HG03280 (cell line): ENCODE data around the gene HOXB3.
A peak's percentile ranks its signal among the peaks of the same experiment; 100 is the strongest.

ENCODE experiments used
- ATAC-seq: cut with Tn5 transposase; IDR thresholded peaks from one replicate; pipeline ENCODE4 v1.9.1; 2021; ENCODE audit warnings: mild to moderate bottlenecking, moderate library complexity; ENCODE audit not compliant: unreplicated experiment

HOXB3 gene

DNA sequence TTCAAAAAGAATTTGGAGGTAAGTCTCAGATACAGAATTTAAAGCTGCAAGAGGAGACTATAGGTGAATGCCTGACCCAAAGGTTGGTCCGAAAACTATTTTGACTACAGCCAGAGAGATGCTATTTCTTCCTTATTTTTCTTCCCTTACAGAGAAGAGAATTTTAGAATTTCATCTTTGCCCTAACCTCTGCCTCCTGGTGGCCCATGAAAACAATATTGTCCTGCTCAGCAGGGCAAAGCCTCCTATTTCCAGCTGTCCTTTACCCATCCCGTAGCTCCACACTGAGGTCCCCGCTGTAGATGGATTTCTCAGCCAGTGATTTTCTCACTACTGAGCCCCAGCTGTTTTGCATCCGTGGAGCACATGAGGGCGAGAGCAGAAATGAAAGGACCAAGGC lies 83.8 kb downstream of the HOXB3 start:
- ATAC-seq = no peak

DNA sequence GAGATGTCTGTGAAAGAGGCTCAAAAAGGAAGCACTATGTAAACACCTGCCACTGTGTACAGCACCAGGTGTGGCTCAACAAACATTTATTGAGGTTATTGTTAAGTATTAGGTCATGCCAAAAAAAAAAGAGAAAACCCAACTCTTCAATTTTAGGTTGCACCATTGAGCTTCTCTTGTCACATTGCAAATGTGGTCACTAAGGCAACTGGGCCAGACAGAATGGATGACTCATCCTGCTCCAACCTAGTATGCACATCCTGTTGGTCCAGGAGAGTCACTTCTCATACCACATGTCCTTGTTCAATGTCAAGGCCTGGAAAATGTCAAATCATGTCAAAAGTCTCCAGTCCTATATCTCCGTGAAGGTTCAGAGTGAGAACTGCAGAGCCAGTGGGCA lies 84.3 kb downstream of the HOXB3 start:
- ATAC-seq = peak; percentile 85

DNA sequence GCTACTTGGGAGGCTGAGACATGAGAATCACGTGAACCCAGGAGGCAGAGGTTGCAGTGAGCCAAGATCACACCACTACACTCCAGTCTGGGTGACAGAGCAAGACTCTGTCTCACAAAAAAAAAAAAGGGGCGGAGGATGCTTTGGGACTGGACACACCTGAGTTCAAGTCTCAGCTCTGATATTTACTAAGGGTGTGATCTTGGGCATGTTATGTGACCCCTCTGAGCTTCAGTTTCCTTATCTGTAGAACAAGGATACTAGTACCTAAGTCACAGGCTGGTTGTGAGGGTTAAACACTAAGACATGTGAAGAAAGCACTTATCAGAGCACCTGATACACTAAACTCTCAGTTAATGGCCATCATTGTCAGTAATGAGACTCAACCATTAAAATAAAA lies 85.1 kb downstream of the HOXB3 start:
- ATAC-seq = no peak

DNA sequence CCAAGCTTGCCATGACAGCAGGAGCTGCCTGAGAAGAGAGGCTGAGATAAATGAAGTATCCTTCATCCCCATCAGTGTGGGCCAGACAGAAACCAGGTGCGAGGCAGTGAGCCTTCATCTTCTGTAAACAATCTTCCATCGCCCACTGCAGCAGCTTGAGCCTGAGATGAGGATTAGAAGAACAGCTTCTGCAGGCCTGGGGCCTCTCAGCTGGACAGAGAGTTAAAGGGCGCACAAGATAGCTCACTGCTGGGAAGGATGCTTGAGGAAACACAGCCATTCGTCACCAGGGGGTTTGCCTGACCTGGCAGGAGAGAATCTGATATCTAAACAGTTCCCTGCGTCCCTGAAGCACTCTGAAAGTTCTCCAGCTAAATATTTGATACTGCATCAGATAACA lies 86.3 kb downstream of the HOXB3 start:
- ATAC-seq = no peak

DNA sequence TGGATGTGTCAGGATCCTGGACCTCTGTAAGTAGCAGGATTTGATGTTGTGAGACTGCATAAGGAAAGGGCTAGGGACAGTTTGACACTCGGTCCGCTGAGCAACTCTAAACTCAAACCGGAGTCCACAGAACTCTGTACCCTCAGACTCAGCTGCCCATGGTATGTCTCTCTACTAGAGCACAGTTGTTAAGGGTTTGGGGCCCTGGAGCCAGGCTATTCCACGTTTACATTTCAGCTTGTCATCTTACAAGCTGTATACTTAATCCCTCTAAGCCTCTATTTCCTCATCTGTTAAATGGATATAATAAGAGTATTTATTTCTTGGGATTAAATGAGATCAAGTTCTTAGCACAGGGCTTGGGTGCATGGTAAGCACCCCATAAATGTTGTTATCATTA lies 87.1 kb downstream of the HOXB3 start:
- ATAC-seq = no peak

DNA sequence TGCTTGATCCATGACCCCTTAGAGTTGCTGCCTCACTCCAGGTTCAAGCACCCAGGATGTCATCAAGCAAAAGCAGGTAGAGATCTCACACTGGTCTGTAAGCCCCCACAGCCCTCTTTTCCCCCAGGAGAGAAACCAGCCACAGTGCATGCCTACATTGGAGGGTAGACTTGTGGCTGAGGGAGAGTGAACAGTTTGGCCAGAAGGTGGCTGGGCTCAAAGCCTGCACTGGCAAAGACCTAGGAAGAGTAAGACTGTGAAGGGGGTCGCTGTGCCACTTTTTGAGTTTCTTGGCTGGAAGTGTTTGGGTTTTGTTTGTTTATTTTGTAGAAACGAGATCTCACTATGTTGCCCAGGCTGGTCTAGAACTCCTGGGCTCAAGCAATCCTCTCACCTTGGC lies 87.7 kb downstream of the HOXB3 start:
- ATAC-seq = no peak

DNA sequence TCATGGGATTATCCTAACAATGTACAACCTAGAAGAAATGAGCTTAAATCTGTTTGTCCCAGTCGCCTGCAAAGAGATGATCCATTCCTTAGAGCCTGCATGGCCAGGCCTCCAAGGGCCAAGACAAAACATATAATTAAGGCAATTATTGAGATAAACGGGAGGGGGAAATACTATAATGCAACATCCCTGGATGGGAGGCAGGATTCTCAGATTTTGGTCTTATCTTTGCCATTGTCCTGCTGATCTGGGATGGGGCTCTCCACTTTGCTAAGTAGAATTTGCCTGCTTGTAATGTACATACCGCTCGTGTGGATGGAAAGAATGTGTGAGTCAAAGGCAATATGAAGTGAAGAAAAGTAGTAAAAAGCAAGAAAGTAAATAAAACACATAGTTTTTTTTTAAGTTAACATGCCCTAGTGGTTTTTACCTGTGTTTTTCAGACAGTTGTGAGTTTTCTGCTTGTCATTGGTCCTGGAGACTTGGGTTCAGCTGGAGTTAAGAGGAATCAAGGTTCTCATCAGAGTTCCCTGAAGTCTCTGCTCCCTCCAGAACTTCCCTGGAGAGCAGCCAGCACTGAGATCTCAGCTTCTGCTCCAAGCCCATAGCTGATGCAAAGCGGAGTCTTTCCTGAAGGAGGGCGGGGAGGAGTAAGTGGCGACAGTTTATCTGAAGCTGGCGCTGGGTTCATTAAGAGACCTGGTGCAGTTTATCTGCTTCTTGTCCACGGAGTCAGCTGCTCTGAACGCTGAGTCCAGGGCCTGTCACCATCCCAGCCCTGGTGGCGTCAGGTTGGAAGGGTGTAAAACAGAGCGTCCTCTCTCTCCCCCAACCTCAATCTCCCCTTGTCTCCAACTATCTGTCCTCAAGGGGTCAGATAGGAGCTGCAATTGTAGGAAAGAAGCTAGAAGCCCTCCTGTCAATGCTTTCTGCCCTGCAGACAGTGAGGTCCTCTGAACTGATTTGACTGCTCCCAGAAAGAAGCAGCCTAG lies 89.3 kb downstream of the HOXB3 start:
- ATAC-seq = no peak

DNA sequence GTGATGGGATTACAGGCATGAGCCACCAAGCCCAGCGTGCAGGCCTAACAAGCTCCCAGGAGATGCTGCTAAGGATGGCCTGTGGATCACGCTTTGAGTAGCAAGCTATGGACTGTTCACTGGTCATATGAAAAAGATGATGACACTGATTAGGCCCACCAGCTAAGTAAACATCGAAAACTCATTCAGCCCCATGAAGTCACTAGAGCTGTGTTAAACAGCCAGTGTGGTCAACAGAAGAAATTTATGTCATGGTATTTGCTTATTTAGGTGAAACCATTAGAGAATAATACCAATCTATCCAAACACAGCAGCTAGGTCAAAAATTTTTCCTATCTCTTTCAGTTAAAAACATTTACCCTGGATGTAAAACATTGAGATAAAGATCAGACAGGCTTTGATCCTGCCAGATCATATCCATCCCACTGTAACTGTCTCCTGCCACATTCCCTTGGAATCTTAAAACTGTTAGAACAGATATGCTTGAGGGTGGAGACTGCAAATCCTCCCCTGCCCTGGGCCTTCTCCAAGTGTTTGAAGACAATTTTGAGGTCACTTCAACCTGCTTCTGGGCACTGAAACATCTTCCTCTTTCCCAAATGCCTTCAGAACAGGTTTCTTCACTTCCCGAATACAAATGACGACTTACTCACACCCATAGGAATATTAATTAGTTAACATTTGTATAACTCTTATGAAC lies 90.2 kb downstream of the HOXB3 start:
- no peak for ATAC-seq

DNA sequence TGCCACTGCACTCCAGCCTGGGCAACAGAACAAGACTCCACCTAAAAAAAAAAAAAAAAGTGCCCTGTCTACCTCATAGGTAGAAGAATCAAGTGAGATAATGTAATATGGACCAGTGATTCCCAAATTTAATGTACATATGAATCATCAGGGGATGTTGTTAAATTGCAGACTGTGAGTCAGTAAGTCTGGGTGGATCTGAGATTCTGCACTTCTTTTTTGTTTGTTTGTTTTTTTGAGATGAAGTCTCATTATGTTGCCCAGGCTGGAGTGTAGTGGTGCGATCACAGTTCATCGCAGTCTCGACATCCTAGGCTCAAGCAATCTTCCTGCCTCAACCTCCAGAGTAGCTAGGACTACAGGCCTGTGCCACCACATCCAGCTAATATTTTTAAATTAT lies 90.8 kb downstream of the HOXB3 start:
- ATAC-seq = no peak
